Skin of body (tissue), 2 donors: ENCODE data around the gene CDKAL1. TPM values are rescaled to one million over a fixed set of nuclear protein-coding genes. Genes with fewer than 3 reads are reported as not detected.

Source experiments
- DNase-seq: peaks from one replicate; lab custom pipeline; 2025; lab: John Stamatoyannopoulos, UW
- total RNA-seq: library from RNA; depleted of rRNA; stranded (reverse); fragments of >200 nt; gene quantifications from one replicate; pipeline ENCODE4 v1.2.3, GENCODE V29; 2014

CDKAL1 gene
- total RNA-seq, 1 donor from 2014 or later, result 38.4 TPM

DNA sequence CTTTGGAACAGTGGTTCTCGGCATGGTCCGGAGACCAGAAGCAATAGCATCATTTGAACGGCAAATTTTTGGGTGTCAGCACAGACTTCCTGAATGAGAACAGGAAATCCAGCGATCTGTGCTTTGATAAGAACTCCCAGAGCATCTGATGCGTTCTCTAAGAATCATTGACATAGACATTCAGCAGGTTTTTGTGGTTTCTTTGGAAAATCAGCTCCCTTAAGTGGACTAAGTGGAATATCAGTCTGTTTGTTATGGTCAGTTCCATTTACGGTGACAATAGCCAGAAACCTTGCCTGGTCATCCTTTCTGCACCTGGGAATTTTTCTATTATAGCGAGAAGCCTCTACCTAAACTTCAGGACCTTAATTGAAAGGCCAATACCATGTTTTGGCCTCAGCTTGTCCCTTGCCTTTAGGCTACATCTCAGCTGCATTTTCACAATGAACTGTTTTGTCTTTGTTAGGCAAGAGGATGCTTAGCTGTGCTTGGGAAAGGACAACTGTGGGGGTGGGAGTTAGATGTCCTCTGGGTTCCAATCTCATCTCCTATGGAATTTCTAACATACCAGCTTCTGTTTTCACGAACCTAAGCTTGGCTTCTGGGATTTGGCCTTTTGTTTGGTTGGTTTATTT lies 299.7 kb downstream of the CDKAL1 start:
- no peak for DNase-seq

DNA sequence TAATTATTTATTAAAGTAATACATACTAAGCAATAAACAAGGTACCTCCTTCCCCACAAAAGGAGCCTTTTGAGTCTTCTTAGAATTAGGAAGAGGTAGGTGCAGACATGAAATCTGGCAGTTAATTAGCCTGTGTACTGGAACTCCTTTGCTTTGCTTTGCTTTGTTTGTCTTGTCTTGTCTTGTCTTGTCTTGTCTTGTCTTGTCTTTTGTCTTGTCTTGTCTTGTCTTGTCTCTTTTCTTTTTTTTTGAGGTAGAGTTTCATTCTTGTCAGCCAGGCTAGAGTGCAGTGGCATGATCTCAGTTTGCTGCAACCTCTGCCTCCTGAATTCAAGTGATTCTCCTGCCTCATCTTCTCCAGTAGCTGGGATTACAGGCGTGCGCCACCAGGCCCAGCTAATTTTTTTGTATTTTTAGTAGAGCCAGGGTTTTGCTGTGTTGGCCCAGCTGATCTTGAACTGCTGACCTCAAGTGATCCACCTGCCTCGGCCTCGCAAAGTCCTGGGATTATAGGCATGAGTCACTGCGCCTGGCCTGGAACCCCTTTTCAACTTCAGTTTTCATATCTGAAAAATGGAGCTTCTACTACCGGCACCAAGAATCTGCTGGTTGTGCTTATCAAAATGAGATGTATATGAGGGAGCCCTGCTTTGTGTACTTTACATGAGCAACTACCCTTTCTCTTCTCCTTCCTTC lies 301.2 kb downstream of the CDKAL1 start:
- no peak for DNase-seq

DNA sequence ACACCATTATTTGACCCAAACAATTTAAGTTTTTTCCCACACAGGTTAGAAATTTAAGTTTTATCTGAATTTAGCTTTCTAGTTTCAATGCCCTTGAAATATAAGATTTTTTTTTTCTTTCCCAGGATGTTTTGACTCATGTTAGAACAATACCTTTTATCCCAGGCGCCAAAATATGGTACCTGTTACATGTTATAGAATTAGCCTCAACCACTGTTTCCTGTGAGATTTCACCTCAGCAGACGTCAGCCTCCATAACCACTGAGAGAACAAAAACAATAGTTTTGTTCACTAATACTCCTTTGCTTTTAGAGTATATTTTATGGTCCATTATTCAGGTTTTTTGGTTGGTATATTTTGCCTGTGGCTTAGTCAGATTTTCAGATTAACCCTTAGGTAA lies 302.9 kb downstream of the CDKAL1 start:
- DNase-seq, result no peak

GRCh38 chr6:20838113-20838512 lies 303.9 kb downstream of the CDKAL1 start:
- no peak for DNase-seq

DNA sequence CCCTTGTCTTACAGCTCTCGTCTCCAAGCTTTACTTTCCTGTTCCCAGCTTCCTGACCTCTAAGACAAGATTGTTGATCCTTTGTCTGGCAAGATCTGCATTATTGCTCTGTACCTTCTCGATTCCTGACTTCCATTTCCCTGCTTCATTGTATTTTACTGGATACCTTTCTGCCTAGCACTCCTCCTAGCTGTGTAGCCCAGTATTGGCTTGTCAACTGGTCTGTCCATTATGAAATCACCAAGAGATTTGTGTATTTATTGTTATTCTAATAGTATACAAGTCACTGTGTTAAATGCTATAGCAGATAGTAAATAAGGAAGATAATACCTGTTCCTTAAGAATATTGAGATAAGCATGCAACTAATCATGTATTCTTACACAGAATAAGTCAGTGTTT lies 305.4 kb downstream of the CDKAL1 start:
- DNase-seq, result no peak

- no peak for DNase-seq
These were observed 306.4 kb downstream of the CDKAL1 start for GRCh38 chr6:20840675-20841074.

GRCh38 chr6:20841806-20842205 lies 307.5 kb downstream of the CDKAL1 start:
- DNase-seq, result no peak

- DNase-seq, result no peak
These were observed 311.3 kb downstream of the CDKAL1 start for GRCh38 chr6:20845592-20845991.

GRCh38 chr6:20846602-20847028 lies 312.4 kb downstream of the CDKAL1 start:
- DNase-seq, result no peak

GRCh38 chr6:20847904-20848303 lies 313.6 kb downstream of the CDKAL1 start:
- DNase-seq, result no peak

DNA sequence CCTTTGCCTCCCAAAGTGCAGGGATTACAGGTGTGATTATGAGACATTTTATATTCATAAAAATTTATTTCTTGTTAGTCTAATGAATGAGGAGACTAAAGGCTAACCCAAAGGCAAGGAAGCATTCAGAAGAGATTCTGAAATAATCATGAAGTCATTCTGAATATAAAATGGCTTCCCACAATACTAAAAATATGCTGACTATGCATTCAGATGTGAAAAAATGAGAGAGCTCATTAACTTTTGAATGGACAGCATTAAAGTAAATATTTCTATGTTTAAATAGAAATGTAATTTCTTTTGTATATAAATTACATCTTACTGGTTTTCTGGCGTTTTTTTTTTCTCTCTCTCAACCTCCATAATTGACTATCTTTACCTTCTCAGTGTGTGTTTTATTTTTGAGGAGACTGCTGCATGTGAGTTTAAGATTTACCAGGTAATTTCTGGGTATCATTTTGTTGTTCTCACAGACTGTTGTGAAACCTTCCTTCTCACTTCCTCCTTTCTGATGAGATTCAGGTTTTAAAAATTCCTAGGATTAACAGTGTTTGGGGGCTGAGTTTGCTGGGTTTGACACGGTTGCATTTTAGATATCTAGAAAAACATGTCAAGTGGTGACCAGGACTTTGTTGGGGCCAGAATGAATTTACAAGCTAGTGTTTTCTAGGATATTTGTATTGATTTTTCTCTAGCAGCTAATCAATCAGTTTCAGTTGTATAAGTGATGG lies 316.6 kb downstream of the CDKAL1 start:
- no peak for DNase-seq

DNA sequence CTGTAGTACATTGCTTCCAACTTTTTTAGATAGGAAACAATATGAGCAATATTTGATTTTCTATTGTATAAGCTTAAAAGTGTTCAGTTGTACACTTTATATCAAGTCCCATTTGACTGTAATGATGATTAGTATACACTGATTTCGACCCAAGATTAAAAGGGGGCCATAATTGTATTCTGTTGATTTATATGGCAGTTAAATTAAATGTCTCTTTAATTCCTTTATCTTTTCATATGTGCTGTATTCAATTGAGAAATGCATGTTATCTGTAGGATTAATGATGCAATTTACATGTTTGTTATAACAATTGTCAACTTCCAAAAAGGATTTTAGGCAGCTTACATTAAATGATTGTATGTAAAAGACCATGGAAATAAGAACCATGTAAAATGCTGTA lies 317.5 kb downstream of the CDKAL1 start:
- DNase-seq, result no peak

DNA sequence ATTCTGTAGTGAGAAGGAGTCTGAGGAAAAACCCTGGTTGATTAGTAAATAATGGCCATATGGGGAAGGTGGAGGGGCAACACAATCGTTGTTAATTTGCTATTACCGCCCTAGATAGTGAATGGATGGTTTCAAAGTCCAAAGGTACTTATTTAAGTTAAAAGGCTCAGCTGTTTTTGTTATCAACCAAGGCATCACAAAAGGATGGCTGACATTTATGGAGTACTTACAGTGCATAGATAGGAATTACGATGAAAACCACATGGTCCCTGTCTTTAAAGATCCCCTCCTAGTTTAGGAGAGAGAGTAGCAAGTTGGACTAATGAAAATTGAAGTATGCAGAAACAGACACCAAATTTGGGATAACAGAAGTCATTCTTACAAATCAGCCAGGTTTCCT lies 319.6 kb downstream of the CDKAL1 start:
- no peak for DNase-seq

- no peak for DNase-seq
These were observed 322.5 kb downstream of the CDKAL1 start for GRCh38 chr6:20856681-20857288.

DNA sequence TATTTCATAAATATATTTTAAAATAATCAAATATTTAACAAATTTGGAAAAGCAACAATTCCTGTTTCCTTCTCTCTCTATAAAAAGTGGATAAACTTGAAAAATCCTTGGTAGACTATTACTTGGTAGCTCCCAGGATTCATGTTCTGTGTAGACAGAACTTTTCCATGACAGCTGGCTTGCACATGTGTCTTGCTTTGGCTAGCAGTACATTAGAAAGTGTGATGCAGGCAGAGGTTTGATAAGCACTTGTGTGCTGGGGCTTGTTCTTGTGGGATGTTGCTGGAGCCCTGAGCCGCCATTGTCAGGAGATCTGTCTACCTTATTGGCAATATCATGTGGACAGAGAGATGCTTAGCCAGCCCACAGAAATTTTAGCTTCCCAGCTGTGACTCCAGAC lies 327.2 kb downstream of the CDKAL1 start:
- peak; percentile 75 for DNase-seq

DNA sequence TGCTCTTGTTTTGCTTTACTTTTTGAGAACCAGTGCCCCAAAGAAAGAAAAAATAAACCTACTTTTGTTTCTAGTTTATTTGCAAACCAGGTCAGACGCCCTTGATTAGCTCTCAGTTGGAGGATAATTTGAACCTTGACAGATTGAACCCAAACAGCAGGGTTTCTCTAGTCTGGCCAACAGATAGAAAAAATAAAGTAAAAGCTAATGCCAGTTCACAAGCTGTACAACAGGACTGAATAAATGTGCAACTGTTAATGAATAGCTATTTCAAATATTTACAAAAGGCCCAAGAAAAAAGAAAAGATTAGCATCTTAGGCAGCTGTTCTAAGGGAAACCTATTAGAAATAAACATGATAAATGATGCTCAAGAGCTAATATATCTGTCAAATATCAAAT lies 331.8 kb downstream of the CDKAL1 start:
- no peak for DNase-seq

DNA sequence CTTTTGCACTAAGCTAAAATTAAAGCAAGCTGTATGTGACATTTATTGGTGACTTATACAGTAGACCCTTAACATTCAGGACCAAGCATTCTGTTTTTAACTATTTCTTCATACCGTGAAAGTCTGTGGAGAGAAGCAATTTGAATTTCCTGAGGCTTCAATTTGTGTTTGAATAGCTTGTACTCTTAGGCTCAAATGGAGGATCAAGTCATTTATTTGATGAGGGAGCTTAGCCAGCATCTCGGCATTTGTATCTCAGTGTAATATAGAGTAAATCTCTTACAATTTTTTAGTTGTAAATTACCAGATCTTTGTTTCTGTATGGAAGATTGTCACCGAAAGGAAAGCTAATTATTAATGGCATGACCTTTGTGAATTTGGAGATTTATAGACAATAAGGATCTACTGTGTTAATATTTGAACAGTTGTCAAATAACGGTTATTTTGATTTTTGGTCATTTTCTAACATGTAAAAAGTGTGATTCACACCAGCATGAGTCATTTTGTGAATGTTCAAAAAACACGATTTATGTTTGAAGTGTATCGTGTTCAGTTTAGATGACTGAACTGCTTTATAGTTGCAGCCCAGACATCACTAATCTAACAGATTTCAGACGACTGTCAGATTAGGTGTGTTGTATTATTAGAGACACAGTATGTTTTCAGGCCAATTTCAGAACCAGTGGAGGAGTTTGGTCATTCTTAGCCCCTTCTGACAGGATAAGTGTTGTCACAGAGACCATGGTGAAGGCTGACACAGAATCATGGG lies 332.9 kb downstream of the CDKAL1 start:
- DNase-seq, result no peak

GRCh38 chr6:20868397-20869096 lies 334.3 kb downstream of the CDKAL1 start:
- DNase-seq, result no peak

- DNase-seq, result no peak
These were observed 335.8 kb downstream of the CDKAL1 start for GRCh38 chr6:20870021-20870420.

GRCh38 chr6:20870493-20870892 lies 336.2 kb downstream of the CDKAL1 start:
- no peak for DNase-seq
